Measurements from ENCODE around the gene FSTL5.

The FSTL5 gene

DNA sequence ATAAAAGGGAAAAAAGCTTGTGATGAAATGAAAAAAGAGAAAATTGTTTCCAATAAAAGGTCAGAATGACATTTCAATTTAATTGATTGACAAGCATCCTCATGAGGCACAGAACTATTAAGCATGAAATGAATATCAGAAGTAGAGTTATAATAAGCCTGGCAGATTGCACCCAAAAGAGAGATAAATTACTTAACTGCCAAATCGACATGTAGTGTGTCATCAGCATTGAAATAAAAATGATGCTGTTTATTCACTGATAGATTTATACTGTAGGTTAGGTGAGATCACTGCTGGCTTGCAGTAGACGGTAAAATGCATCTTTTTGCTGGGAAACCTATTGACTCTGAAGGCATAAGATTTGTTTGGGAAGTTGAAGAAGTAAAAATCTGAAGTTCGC, 507.2 kb downstream of the FSTL5 start:
- TF ChIP-seq, protein P1, sequence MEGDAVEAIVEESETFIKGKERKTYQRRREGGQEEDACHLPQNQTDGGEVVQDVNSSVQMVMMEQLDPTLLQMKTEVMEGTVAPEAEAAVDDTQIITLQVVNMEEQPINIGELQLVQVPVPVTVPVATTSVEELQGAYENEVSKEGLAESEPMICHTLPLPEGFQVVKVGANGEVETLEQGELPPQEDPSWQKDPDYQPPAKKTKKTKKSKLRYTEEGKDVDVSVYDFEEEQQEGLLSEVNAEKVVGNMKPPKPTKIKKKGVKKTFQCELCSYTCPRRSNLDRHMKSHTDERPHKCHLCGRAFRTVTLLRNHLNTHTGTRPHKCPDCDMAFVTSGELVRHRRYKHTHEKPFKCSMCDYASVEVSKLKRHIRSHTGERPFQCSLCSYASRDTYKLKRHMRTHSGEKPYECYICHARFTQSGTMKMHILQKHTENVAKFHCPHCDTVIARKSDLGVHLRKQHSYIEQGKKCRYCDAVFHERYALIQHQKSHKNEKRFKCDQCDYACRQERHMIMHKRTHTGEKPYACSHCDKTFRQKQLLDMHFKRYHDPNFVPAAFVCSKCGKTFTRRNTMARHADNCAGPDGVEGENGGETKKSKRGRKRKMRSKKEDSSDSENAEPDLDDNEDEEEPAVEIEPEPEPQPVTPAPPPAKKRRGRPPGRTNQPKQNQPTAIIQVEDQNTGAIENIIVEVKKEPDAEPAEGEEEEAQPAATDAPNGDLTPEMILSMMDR (IDR thresholded peaks at IDR 0.05): no peak
- no peak overlapping the region for H3K27ac ChIP-seq
- DNase-seq (ENCODE audit: low spot score): no peak
- no peak overlapping the region for H3K4me3 ChIP-seq

DNA sequence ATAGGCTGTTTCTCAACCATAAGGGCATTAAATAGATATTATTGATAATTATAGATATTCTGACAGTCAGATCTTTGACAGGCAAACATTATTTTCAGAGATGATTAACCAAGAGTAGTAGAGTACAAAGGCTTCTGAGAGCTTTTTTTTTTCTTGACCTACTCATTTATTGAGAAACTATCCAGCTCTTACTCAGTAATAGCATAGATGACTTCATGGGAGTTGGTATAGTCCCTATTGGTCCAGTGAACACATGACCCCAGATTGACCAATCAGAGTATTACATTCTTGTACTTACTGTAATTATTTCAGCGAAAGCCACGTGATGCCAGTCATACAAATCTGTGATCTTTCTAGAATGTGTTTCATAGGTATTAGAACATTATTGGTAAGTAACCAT, 508.7 kb downstream of the FSTL5 start:
- Histone ChIP-seq H3K4me3 (no peak overlapping the region), H3K27ac (no peak overlapping the region)
- TF ChIP-seq, protein P1 (IDR thresholded peaks at IDR 0.05): no peak
- DNase-seq (ENCODE audit: low spot score): no peak

DNA sequence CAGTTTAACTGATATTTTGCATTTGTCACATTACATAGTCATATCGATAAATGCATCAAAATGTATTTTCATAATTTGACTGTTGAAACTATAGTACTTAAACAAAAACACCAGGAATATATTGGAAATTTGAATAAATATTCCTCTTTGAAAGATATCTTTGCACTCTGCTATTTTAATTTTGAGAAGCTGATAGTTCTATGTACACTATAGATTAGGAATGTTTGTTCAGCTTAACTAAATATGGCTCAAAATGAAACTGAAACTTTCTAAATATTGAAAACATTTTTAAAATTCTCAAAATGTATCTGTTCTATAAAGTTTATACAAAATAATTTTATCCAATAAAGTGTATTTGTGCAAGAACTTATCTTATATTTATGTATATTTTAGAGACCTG, 510.1 kb downstream of the FSTL5 start:
- no peak for DNase-seq (ENCODE audit: low spot score)
- no peak overlapping the region for H3K4me3 ChIP-seq
- TF ChIP-seq, protein P1 (IDR thresholded peaks at IDR 0.05): no peak
- no peak overlapping the region for H3K27ac ChIP-seq

DNA sequence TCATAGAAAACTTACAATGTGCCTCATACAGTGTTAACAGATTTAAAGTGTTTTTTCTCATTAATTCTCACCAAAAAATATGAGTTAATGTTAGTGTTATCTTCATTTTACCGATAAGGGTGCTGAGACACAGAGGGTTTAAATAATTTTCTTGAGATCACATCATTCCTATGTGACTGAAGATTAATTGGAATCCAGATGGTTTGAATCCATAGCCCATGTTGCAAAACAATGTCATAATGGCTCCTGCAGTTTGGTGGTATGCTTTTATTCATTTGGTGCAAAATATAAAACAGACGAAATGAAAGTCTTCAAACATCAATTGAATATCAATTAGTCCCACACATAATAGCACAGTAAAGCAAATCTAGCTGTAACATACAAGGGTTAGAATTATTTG, 512.2 kb downstream of the FSTL5 start:
- H3K4me3 ChIP-seq: no peak overlapping the region
- no peak overlapping the region for H3K27ac ChIP-seq
- no peak for DNase-seq (ENCODE audit: low spot score)
- TF ChIP-seq, protein P1 (IDR thresholded peaks at IDR 0.05): no peak

DNA sequence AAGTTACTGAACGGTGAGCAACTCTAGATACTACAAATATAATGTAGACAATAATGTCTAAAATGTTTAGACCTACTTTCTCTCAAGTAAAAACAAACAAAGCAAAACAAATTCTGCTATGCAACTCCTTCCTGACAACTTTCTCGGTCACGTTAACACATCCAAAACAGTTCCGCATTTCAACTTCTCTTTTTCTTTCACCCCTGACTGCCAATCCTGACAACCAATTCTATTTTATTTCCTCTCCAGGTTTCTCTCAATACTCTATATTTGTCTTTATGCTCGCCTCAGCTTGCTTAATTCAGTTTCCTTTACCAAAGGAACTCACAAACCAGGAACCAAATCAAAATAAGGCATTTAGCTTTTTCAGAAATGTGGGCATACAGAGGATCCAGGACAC, 513.0 kb downstream of the FSTL5 start:
- no peak overlapping the region for H3K4me3 ChIP-seq
- no peak for DNase-seq (ENCODE audit: low spot score)
- TF ChIP-seq, protein P1 (IDR thresholded peaks at IDR 0.05): no peak
- H3K27ac ChIP-seq: no peak overlapping the region

DNA sequence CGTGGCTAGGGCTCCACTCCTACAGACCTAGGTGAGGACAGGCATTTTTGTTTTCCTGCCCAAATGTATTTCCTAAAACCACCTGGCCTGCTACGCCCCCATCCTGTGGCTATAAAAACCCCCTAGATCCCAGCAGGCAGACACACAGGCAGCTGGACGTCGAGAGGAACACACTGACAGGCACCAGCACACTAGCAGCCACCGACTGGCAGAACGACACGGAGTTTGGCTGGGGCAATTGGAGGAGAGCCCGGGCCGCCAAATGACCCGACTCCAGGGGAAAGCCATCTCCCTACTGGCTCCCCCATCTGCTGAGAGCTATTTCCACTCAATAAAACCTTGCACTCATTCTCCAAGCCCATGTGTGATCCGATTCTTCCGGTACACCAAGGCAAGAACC, 516.0 kb downstream of the FSTL5 start:
- TF ChIP-seq, protein P1 (IDR thresholded peaks at IDR 0.05): no peak
- no peak for DNase-seq (ENCODE audit: low spot score)
- H3K27ac ChIP-seq: no peak overlapping the region
- no peak overlapping the region for H3K4me3 ChIP-seq

DNA sequence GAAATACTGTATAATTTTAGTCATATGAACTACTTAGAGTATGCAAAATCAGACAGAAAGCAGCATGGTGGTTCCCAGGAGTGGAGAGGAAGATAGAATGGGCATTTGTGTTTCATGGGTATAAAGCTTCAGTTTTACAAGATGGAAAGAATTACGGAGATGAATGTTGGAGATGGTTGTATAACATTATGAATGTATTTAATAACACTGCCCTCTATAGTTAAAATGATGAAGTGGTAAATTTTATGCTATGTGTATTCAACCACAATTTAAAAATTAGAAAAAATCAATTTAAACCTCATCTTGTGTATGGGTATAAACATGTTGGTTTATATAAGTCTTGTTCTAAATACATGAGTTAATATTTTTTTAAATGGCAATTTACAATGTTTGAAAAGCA, 521.1 kb downstream of the FSTL5 start:
- DNase-seq (ENCODE audit: low spot score): no peak
- H3K4me3 ChIP-seq: no peak overlapping the region
- TF ChIP-seq, protein P1 (IDR thresholded peaks at IDR 0.05): no peak
- no peak overlapping the region for H3K27ac ChIP-seq

Data from coronary artery (tissue), 2 donors.